Panc1 (cell line): Measurements from ENCODE around the gene TGIF2.

Experiments used
- CTCF ChIP-seq: fragments of 450-650 bp; IDR thresholded peaks from 2 replicates; pipeline ENCODE4 v1.5.1; 2017; ENCODE audit warnings: mild to moderate bottlenecking
- SIN3A ChIP-seq: IDR thresholded peaks from 2 replicates; pipeline ENCODE4 v1.6.1; 2012; ENCODE audit warnings: low read depth, mild to moderate bottlenecking, low read length, moderate library complexity, borderline replicate concordance; ENCODE audit not compliant: insufficient read depth

GRCh38 chr20:36591854-36592641, 18.7 kb downstream of the TGIF2 start:
- no peak; the same call in 1 of the 2 replicates for TF ChIP-seq CTCF
- no peak for TF ChIP-seq SIN3A
